Duodenal mucosa (tissue), 2 donors: Measurements from ENCODE around the gene SENP8.
"Not testable (repeated sequence)": the region's sequence is repeated elsewhere in the genome, so short reads cannot be mapped to it uniquely, and the experiment has no call there.

Experiments used
- H3K27ac ChIP-seq: one replicate; pipeline ENCODE4 v1.7.0; 2013; ENCODE audit warnings: low read depth, low read length
- H3K27me3 ChIP-seq, 2 donors: one replicate each; pipeline ENCODE4 v1.7.0; 2013; ENCODE audit warnings: low read length in 2 of 2, control low read depth in 1 of 2; ENCODE audit not compliant: insufficient read depth in 2 of 2, control insufficient read depth in 1 of 2
- H3K36me3 ChIP-seq, 2 donors: one replicate each; pipeline ENCODE4 v1.7.0; 2013; ENCODE audit warnings: low read length in 2 of 2, control low read depth in 1 of 2; ENCODE audit not compliant: insufficient read depth in 2 of 2, control insufficient read depth in 1 of 2
- H3K4me1 ChIP-seq, 2 donors: one replicate each; pipeline ENCODE4 v1.7.0; 2013; ENCODE audit warnings: low read length in 2 of 2, control low read depth in 1 of 2; ENCODE audit not compliant: insufficient read depth in 2 of 2, control insufficient read depth in 1 of 2
- H3K4me3 ChIP-seq, 2 donors: one replicate each; pipeline ENCODE4 v1.7.0; 2013; ENCODE audit warnings: low read length in 2 of 2, low read depth in 1 of 2
- H3K9ac ChIP-seq, 2 donors: one replicate each; pipeline ENCODE4 v1.7.0; 2013; ENCODE audit warnings: low read length in 2 of 2, low read depth in 1 of 2
- H3K9me3 ChIP-seq, 2 donors: one replicate each; pipeline ENCODE4 v1.7.0; 2013; ENCODE audit warnings: low read length in 2 of 2, control low read depth in 1 of 2; ENCODE audit not compliant: control insufficient read depth in 1 of 2

Gene SENP8

DNA sequence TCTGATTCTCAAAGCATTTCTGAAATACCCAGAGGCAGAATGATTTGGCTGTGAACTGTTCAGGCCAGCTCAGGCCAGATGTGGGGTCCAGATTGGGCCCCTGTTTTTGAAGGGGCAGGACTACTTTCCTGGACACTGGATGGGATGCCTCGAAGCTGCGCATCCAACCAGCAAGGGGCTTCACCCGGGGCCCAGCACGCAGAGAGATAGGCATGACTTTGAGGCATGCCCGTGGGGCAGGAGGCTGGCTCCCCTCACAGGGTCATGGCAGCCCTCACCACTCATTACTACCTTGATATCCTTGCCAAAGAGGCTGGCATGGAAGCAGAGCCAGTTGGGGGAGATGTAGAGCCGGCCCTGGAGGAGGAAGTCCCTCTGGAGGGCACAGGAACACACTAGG, 49.2 kb downstream of the SENP8 start:
- Histone ChIP-seq H3K9me3 (no peaks in the 10 kb centered on the region), H3K36me3 (no peaks in the 10 kb centered on the region), H3K27ac (no peak overlapping the region), H3K4me1 (peaks cover 4 to 14% of the 10 kb centered on the region in 2 donors), H3K27me3 (no peaks in the 10 kb centered on the region), H3K4me3 (no peak overlapping the region), H3K9ac (no peak overlapping the region)

DNA sequence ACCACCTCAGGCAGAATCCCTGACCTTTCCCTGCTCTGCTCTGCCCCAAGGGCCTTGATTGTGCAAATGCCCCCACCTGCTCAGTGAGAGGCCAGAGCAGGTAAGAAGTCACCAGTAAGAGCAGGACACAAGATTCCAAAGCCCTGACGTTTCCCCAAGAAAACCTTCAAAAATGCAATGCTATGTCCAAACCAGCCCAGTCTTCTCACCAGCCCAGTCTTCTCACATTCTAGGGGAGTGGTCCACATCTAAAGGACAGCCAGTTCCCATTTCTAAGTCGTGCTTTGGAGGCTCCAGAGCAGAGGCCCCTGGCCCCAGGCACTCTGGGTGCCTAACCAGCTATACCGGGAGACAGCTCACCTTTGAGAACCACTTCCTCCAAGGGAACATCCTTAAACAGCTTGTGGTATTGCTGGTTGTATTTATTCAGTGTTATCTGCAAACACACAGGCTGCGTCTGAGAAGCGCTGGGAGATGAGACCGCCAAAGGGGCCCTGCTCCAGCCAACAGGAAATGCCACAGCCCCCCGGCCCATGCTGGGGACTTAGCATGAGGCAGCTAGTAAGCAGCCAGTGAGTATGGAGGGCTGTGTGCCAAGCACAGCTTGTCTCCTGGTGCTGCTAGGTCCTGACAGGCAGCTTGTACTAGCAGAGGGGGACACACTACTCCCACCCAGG, 50.1 kb downstream of the SENP8 start:
- no peak overlapping the region for H3K9ac ChIP-seq
- no peaks in the 10 kb centered on the region for H3K9me3 ChIP-seq
- H3K27me3 ChIP-seq: no peaks in the 10 kb centered on the region
- H3K4me1 ChIP-seq: peaks cover 4 to 14% of the 10 kb centered on the region in 2 donors
- H3K4me3 ChIP-seq: no peak overlapping the region
- H3K36me3 ChIP-seq: no peaks in the 10 kb centered on the region
- no peak overlapping the region for H3K27ac ChIP-seq

DNA sequence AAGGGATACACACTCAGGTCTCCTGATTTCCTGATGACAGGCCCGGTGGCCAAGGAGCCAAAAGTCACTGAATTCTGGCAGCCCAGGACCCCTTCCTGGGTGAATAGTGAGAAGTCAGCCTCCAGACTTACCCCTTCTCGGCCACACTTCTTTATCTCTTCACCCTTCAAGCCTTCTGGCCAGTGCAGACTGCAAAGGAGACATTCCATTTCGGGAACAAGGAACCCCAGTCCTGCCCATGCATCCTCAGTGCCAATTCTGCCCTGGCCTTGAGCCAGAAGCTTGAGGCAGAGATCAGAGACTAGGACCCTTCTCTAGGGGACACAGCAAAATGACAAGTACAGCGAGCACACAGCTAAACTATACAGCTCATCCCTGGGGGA, 50.6 kb downstream of the SENP8 start:
- no peaks in the 10 kb centered on the region for H3K27me3 ChIP-seq
- no peak overlapping the region for H3K4me3 ChIP-seq
- no peak overlapping the region for H3K27ac ChIP-seq
- H3K9me3 ChIP-seq: no peaks in the 10 kb centered on the region
- H3K4me1 ChIP-seq: peaks cover 4 to 14% of the 10 kb centered on the region in 2 donors
- H3K9ac ChIP-seq: no peak overlapping the region
- no peaks in the 10 kb centered on the region for H3K36me3 ChIP-seq

DNA sequence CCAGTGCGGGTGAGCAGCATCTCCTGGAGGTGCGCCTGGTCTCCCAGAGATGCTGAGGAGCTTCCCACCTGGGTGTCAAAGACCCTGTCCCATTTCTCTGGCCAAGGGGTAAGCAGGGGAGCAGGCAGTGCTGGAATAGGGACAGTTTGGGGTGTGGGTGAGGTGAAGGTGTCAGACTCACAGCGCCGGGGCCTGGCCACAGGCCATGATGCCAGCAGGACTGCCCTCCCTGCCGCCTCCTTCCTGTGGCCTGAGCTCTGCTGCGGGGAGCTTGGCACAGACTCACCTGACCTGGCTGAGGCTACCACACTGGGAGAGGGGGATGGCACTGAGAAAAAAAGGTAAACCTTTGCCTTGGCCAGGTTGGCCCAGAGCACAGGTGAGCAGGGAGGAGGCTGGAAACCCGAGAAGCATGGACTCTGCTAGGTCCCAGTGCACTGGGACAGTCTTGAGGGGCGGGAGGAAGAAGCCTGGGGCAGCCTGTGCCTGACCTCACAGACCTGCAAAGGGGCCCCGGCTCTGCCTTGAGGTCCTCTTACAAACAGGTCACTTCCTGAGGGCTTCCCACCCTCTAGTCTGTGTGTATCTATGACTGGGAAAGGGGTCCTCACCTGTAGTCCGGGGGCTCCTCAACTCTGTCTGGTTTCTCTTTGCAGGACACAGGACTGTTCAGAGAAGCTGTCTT, 51.2 kb downstream of the SENP8 start:
- Histone ChIP-seq H3K36me3 (no peaks in the 10 kb centered on the region), H3K4me1 (peaks cover 4 to 14% of the 10 kb centered on the region in 2 donors), H3K27ac (no peak overlapping the region), H3K27me3 (no peaks in the 10 kb centered on the region), H3K9me3 (no peaks in the 10 kb centered on the region), H3K9ac (peak overlapping the region; percentile 18), H3K4me3 (peak overlapping the region; percentile 40 to 42)

DNA sequence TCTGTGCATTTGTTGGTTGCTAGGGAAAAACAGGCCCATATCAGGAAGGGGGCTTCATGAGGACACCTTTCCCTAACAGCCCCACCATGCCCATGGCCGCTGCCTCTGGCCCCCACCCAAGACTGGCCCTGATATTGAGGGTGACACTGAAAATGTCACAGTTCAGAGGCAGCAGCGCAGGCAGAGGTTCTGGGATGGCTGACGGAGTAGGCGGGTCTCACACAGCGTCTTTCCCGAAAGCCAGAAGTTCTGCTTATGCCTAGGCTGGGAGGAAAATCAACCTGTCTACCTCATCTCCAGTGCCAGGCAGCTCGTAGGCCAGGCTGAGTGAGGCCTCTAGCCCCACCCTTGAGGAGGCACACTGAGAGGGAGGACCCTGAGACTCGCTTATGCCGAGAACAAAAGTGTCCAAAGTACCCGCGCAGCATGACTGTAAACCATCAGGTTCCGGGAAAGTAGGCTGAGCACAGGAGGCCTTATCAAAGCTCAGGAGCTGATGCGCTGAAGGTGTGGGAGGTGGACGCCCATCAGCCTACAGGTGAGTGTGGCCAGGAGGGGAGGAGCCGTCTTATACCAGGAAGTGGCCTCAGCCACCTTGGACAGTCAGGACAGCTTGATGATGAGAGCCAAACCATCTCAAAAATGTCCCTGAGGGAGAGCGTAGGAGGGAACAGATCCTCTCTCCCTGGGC, 51.9 kb downstream of the SENP8 start:
- H3K9ac ChIP-seq: peak overlapping the region; percentile 18
- H3K9me3 ChIP-seq: no peaks in the 10 kb centered on the region
- peaks cover 4 to 14% of the 10 kb centered on the region in 2 donors for H3K4me1 ChIP-seq

DNA sequence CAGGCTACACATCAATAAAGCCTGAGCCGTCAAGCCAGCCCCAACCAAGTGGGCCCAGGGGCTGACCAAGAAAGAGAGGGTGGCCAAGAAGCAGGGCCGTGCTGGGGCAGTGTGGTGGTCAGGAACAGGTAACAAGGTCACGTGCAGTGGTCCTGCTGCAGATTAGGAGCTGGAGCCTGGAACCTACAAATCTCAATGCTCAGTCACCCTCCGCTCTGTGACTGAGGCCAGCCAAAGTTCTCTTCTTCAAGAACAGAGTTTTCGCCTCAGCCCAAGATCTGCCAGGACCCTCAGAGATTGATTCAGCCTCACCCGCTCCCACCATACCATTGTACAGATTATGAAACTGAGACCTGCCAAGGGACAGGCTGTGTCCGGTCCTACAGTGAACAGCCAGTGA, 52.5 kb downstream of the SENP8 start:
- Histone ChIP-seq H3K27ac (no peak overlapping the region), H3K4me1 (peaks cover 4 to 14% of the 10 kb centered on the region in 2 donors), H3K36me3 (no peaks in the 10 kb centered on the region), H3K4me3 (no peak overlapping the region), H3K9me3 (no peaks in the 10 kb centered on the region), H3K9ac (no peak overlapping the region), H3K27me3 (no peaks in the 10 kb centered on the region)

More for the DNA sequence above, 51.9 kb downstream of the SENP8 start:
- H3K36me3 ChIP-seq: no peaks in the 10 kb centered on the region
- H3K27ac ChIP-seq: no peak overlapping the region
- peak overlapping the region; percentile 40 to 42 for H3K4me3 ChIP-seq
- no peaks in the 10 kb centered on the region for H3K27me3 ChIP-seq

- not testable (repeated sequence) for H3K27ac ChIP-seq, H3K9ac ChIP-seq, H3K27me3 ChIP-seq, H3K4me3 ChIP-seq, H3K36me3 ChIP-seq, H3K9me3 ChIP-seq
- H3K4me1 ChIP-seq: peaks cover 4 to 14% of the 10 kb centered on the region in 2 donors
Measured at GRCh38 chr15:72171978-72172377, 53.8 kb downstream of the SENP8 start.

DNA sequence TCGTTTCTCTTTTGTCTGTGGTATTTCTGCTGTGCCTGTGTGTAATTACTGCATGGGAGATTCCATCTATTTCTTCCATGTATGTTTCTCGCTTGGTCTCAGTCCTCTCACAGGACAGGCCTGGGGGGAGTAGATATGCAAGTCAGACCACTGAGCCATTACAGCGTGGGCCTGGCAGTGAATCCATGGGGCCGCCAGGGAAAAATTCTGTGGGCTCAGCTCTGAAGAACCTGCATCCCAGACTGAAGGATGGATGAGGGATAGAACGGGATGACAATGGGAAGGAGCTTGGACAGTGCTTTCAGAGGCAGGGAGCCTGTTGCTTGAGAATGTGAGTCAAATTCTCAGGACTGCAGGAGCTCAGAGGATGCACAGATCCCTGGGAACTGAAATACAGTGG, 54.6 kb downstream of the SENP8 start:
- Histone ChIP-seq H3K36me3 (no peaks in the 10 kb centered on the region), H3K9me3 (no peaks in the 10 kb centered on the region), H3K4me3 (no peak overlapping the region), H3K27ac (no peak overlapping the region), H3K27me3 (no peaks in the 10 kb centered on the region), H3K4me1 (peaks cover 4 to 14% of the 10 kb centered on the region in 2 donors), H3K9ac (no peak overlapping the region)

- Histone ChIP-seq H3K36me3 (no peaks in the 10 kb centered on the region), H3K27ac (no peak overlapping the region), H3K9me3 (no peaks in the 10 kb centered on the region), H3K4me3 (no peak overlapping the region), H3K4me1 (peaks cover 4 to 14% of the 10 kb centered on the region in 2 donors), H3K27me3 (no peaks in the 10 kb centered on the region), H3K9ac (no peak overlapping the region)
Measured at GRCh38 chr15:72173401-72173800, 55.2 kb downstream of the SENP8 start.

- H3K27me3 ChIP-seq: no peaks in the 10 kb centered on the region
- H3K9ac ChIP-seq: no peak overlapping the region
- H3K36me3 ChIP-seq: no peaks in the 10 kb centered on the region
- H3K9me3 ChIP-seq: no peaks in the 10 kb centered on the region
- H3K4me3 ChIP-seq: no peak overlapping the region
- H3K27ac ChIP-seq: no peak overlapping the region
- peaks cover 4 to 11% of the 10 kb centered on the region in 2 donors for H3K4me1 ChIP-seq
Measured at GRCh38 chr15:72173864-72174550, 55.8 kb downstream of the SENP8 start.
